Lower lobe of right lung (tissue), 2 donors: ENCODE measurements around the gene RPSA. TPM values are rescaled to one million over a fixed set of nuclear protein-coding genes. Genes with fewer than 3 reads are reported as not detected.
A peak's percentile ranks its signal among the peaks of the same experiment; 100 is the strongest.

ENCODE experiments used
- ATAC-seq, 2 donors: fragments of 200-7000 bp; cut with Tn5 transposase; one replicate each; pipeline ENCODE4 v1.9.1; 2020 to 2022; ENCODE audit warnings: mild to moderate bottlenecking in 2 of 2, moderate library complexity in 2 of 2
- DNase-seq: peaks from one replicate; pipeline ENCODE4 v3.0.0-alpha.2; 2020
- H3K27ac ChIP-seq: fragments of 200-600 bp; one replicate; pipeline ENCODE4 v1.8.0; 2022
- H3K27me3 ChIP-seq: fragments of 200-600 bp; one replicate; pipeline ENCODE4 v1.8.0; 2022; ENCODE audit warnings: low read depth
- H3K36me3 ChIP-seq: fragments of 200-600 bp; one replicate; pipeline ENCODE4 v1.8.0; 2022; ENCODE audit warnings: mild to moderate bottlenecking
- H3K4me1 ChIP-seq: fragments of 200-600 bp; one replicate; pipeline ENCODE4 v1.8.0; 2022
- H3K4me3 ChIP-seq: fragments of 200-600 bp; one replicate; pipeline ENCODE4 v1.8.0; 2022; ENCODE audit warnings: mild to moderate bottlenecking
- H3K9me3 ChIP-seq: fragments of 200-600 bp; one replicate; pipeline ENCODE4 v1.8.0; 2022
- CTCF ChIP-seq: fragments of 200-600 bp; IDR thresholded peaks from one replicate; pipeline ENCODE4 v1.8.0; 2022; ENCODE audit warnings: antibody characterized with exemption, mild to moderate bottlenecking
- intact Hi-C: fragments of 100-400 bp; cut with DNase I; formaldehyde crosslinking; loops from one replicate; pipeline ENCODE4 v1.11.0; 2022
- total RNA-seq: library from RNA; stranded (reverse); fragmentation: NEBNext Ultra II Directional; extraction: Animal tissue kit (Norgen Biotek cat#: 25700); gene quantifications from one replicate; pipeline ENCODE4 v1.2.1, GENCODE V29; 2021
- donor health status: DM: no; HTN: yes; CAD: no; lungs with severe emphysema.

RPSA gene
- total RNA-seq, 1 donor from 2014 or later = 778 TPM

DNA sequence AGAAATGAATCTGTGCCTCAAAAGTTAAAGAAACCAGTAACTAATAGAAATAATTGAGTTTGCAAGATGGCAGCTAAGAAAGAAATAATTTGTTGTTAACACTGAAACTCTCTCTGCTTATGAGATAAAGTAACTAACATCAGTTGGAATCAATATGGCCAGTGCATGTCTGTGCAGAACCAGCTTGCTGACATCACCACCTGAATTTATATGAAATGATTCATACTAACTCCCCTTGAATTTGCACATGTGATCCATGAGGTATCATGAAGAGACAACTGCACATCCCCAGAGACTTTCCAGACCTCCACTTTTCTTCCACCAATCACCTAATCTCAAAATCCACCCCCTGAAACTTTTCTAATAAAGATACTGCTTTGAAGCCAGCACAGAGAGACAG is 33.7 kb upstream of the RPSA start:
- no peaks in the 10 kb centered on the region for H3K4me1 ChIP-seq
- no peak for TF ChIP-seq CTCF
- no peak for ATAC-seq
- intact Hi-C loops = no loop called here
- H3K27ac ChIP-seq = no peak overlapping the region
- no peaks in the 10 kb centered on the region for H3K9me3 ChIP-seq
- no peak for DNase-seq
- no peaks in the 10 kb centered on the region for H3K27me3 ChIP-seq
- H3K4me3 ChIP-seq = no peak overlapping the region
- no peaks in the 10 kb centered on the region for H3K36me3 ChIP-seq

DNA sequence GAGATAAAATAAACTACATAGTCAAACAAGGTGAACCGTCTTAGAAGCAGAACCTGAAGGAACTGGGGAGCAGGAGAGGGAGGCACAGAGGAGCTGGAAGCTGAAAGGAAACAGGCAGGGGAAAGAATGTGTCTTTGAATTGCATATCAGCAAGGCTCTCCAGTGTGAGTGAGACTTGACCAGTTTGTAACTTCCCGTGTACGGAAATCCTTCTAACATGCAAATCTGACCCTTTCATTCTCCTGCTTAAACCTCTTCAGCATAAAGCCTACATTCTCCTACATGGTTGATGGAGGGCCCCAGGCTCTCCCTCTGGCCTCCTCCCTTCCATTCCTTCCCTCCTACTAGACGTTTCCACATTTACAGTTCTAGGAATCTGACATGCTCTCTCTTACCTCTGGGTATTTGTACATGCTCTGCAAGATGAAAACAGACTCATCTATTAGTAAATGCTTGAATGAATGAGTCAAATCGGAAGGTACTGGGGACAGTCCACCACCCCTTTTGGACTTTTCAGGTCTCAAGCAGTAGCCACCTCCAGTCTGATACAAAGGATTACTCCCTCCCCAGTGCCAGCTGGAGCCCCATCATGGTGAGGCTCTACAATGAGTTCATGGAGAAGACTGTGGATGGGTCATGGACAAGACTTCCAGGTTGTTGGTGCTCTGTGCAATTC is 29.4 kb upstream of the RPSA start:
- no peak for TF ChIP-seq CTCF
- Histone ChIP-seq H3K4me3 (no peak overlapping the region), H3K27me3 (no peaks in the 10 kb centered on the region), H3K36me3 (no peaks in the 10 kb centered on the region), H3K9me3 (no peaks in the 10 kb centered on the region), H3K4me1 (no peaks in the 10 kb centered on the region), H3K27ac (no peak overlapping the region)
- ATAC-seq = no peak
- intact Hi-C loops = no loop called here
- DNase-seq = no peak

- no peaks in the 10 kb centered on the region for H3K9me3 ChIP-seq
- peak; percentile 60 for TF ChIP-seq CTCF
- H3K27ac ChIP-seq = no peak overlapping the region
- intact Hi-C loops = no loop called here
- no peaks in the 10 kb centered on the region for H3K36me3 ChIP-seq
- H3K4me3 ChIP-seq = no peak overlapping the region
- H3K27me3 ChIP-seq = no peaks in the 10 kb centered on the region
- peaks cover 7% of the 10 kb centered on the region for H3K4me1 ChIP-seq
- ATAC-seq = peak; percentile 78 to 87
- DNase-seq = no peak
These were observed 28.4 kb upstream of the RPSA start for GRCh38 chr3:39378088-39378487.

DNA sequence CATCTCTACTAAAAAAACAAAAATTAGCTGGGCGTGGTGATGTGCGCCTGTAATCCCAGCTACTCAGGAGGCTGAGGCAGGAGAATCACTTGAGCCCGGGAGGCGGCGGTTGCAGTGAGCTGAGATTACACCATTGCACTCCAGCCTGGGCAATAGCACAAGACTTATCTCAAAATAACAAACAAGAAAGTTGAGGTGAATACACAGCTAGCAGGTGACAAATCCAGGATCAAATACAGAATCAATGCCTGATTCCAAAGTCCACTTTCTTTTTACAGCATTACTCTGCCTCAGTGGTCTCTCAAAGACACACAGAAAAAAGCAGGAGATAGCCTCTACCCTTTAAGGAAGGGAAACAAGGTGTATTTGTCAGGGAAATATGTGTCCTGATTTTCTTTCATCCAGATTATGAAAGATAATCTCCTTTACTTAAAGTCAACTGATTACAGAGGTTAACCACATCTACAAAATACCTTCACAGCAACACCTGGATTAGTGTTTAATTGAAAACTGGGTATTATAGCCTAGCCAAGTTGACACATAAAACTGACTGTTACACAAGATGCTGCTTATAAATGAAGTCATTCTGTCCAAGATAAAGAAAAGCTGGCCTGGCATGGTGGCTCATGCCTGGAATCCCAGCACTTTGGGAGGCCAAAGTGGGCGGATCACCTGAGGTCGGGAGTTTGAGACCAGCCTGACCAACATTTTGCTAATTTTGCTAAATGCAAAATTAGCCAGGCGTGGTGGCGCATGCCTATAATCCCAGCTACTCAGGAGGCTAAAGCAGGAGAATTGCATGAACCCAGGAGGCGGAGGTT is 27.4 kb upstream of the RPSA start:
- TF ChIP-seq CTCF = no peak
- intact Hi-C loops = no loop called here

DNA sequence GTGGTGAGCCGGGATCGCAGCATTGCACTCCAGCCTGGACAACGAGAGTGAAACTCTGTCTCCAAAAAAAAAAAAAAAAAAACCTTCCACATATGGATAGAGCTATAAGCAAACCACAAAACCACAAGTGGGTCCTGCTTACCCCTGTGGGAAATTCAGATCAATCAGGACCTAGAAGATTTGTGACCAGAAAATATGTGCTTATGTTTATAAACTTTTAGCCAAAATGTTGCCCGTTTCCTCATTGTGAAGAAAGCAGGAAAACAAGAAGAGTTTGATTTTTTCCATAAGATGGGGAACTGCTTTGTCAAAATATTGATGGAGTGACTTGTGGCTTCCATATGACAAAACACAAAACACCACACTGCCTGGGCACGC is 26.8 kb upstream of the RPSA start:
- H3K4me1 ChIP-seq = peaks cover 11% of the 10 kb centered on the region
- intact Hi-C loops = no loop called here
- ATAC-seq (no peak), DNase-seq (no peak)
- H3K27ac ChIP-seq = no peak overlapping the region
- H3K36me3 ChIP-seq = no peaks in the 10 kb centered on the region
- no peak for TF ChIP-seq CTCF
- no peaks in the 10 kb centered on the region for H3K27me3 ChIP-seq
- no peaks in the 10 kb centered on the region for H3K9me3 ChIP-seq
- H3K4me3 ChIP-seq = no peak overlapping the region

More for the DNA sequence above, 27.4 kb upstream of the RPSA start:
- no peaks in the 10 kb centered on the region for H3K36me3 ChIP-seq
- H3K4me3 ChIP-seq = no peak overlapping the region
- H3K27ac ChIP-seq = no peak overlapping the region
- ATAC-seq (no peak), DNase-seq (no peak)
- peaks cover 7% of the 10 kb centered on the region for H3K4me1 ChIP-seq
- H3K9me3 ChIP-seq = no peaks in the 10 kb centered on the region
- H3K27me3 ChIP-seq = no peaks in the 10 kb centered on the region
